ENCODE results near the gene ZFP57. TPM values are rescaled to one million over a fixed set of nuclear protein-coding genes. Genes with fewer than 3 reads are reported as not detected.

The ZFP57 gene
- total RNA-seq, 2 experiments from 2014 or later, result not detected

GRCh38 chr6:29647927-29648642 lies 32.9 kb downstream of the ZFP57 start:
- Histone ChIP-seq H3K4me1 (ENCODE audit: insufficient read depth, low read length, poor library complexity, severe bottlenecking) (peaks cover 10% of the 10 kb centered on the region), H4K20me1 (ENCODE audit: insufficient read depth, low read length) (no peaks in the 10 kb centered on the region), H3K36me3 (ENCODE audit: insufficient read depth, low read length) (no peaks in the 10 kb centered on the region), H3K9me3 (ENCODE audit: low read length) (no peaks in the 10 kb centered on the region), H3K9me2 (ENCODE audit: insufficient read depth, low read length) (no peaks in the 10 kb centered on the region), H3K79me2 (ENCODE audit: insufficient read depth, low read depth, low read length) (no peaks in the 10 kb centered on the region), H3K4me3 (ENCODE audit: low read depth, low read length, poor library complexity, severe bottlenecking) (no peak overlapping the region), H2AFZ (ENCODE audit: low read length) (no peak overlapping the region), H3K27ac (ENCODE audit: low read depth, low read length, poor library complexity, severe bottlenecking) (no peak overlapping the region), H3K4me2 (ENCODE audit: low read length) (no peak overlapping the region)
- CTCF ChIA-PET (ENCODE audit: unreplicated experiment), result interaction anchor here (0.6 to 1.0 kb wide), 2 partner anchors 14 to 703 kb away, joined by 3 to 4 read pairs; no protein-coding TSS in a partner anchor
- POLR2A ChIA-PET, result interaction anchor here (0.6 to 0.7 kb wide), 2 partner anchors 50 to 546 kb away, joined by 3 read pairs; no protein-coding TSS in a partner anchor
- intact Hi-C loops (cut with micrococcal nuclease; ENCODE audit: unreplicated experiment), result no loop called here
- BruUV-seq (replicated peaks), result no TSS peak
- peak; percentile 36 for DNase-seq (ENCODE audit: low spot score)
- no peak for TF ChIP-seq EZH2phosphoT487 (IDR thresholded peaks at IDR 0.05; ENCODE audit: borderline replicate concordance, low read depth, low read length)
- TF ChIP-seq CTCF (conservative IDR thresholded peaks at IDR 0.05; ENCODE audit: low read length), result peak; percentile 81

GRCh38 chr6:29641430-29642148 lies 39.4 kb downstream of the ZFP57 start:
- Histone ChIP-seq H2AFZ (ENCODE audit: low read length) (no peak overlapping the region), H3K9me2 (ENCODE audit: insufficient read depth, low read length) (no peaks in the 10 kb centered on the region), H3K36me3 (ENCODE audit: insufficient read depth, low read length) (no peaks in the 10 kb centered on the region), H3K4me3 (ENCODE audit: low read depth, low read length, poor library complexity, severe bottlenecking) (no peak overlapping the region), H3K4me1 (ENCODE audit: insufficient read depth, low read length, poor library complexity, severe bottlenecking) (no peaks in the 10 kb centered on the region), H3K9me3 (ENCODE audit: low read length) (no peaks in the 10 kb centered on the region), H3K27ac (ENCODE audit: low read depth, low read length, poor library complexity, severe bottlenecking) (no peak overlapping the region), H4K20me1 (ENCODE audit: insufficient read depth, low read length) (no peaks in the 10 kb centered on the region), H3K79me2 (ENCODE audit: insufficient read depth, low read depth, low read length) (no peaks in the 10 kb centered on the region), H3K4me2 (ENCODE audit: low read length) (no peak overlapping the region)
- intact Hi-C loops (cut with micrococcal nuclease; ENCODE audit: unreplicated experiment), result no loop called here
- no peak for TF ChIP-seq CTCF (conservative IDR thresholded peaks at IDR 0.05; ENCODE audit: low read length)
- no peak for TF ChIP-seq EZH2phosphoT487 (IDR thresholded peaks at IDR 0.05; ENCODE audit: borderline replicate concordance, low read depth, low read length)
- ChIA-PET CTCF (ENCODE audit: unreplicated experiment) (interaction anchor here (0.8 kb wide), 1 partner anchor 12 kb away, joined by 3 read pairs; no protein-coding TSS in a partner anchor), POLR2A (interaction anchor here (0.7 to 0.8 kb wide), 2 partner anchors 9 to 766 kb away, joined by 3 to 4 read pairs; no protein-coding TSS in a partner anchor)
- no peak for DNase-seq (ENCODE audit: low spot score)
- no TSS peak for BruUV-seq (replicated peaks)

Measured in OCI-LY7 (cell line).